Thyroid gland (tissue), 4 donors: ENCODE measurements around the gene CTAG2.
"Not testable (repeated sequence)": the region's sequence is repeated elsewhere in the genome, so short reads cannot be mapped to it uniquely, and the experiment has no call there.

Experiments used
- CTCF ChIP-seq, 6 experiments: fragments of 200-600 bp in 3 of 6; fragments of 450-650 bp in 3 of 6; sonication (generic) in 3 of 6; IDR thresholded peaks; one replicate each; pipeline ENCODE4 v1.5.1; 2016 to 2019; ENCODE audit warnings: antibody characterized with exemption in 6 of 6, mild to moderate bottlenecking in 2 of 6, inconsistent platforms in 1 of 6, moderate library complexity in 1 of 6
- POLR2A ChIP-seq, 2 donors: fragments of 450-650 bp; IDR thresholded peaks; one replicate each; pipeline ENCODE4 v1.6.1; 2017; ENCODE audit warnings: antibody characterized with exemption in 2 of 2, mild to moderate bottlenecking in 2 of 2, moderate library complexity in 1 of 2

- TF ChIP-seq CTCF, POLR2A (IDR thresholded peaks at IDR 0.05): not testable (repeated sequence)
These were observed at the start of gene CTAG2 for GRCh38 chrX:154653413-154653812.
